ENCODE measurements around the gene SNX25. TPM values are rescaled to one million over a fixed set of nuclear protein-coding genes. Genes with fewer than 3 reads are reported as not detected.
"Not testable (repeated sequence)": the region's sequence is repeated elsewhere in the genome, so short reads cannot be mapped to it uniquely, and the experiment has no call there.

SNX25 gene
- polyA plus RNA-seq, 4 donors = 24.3 to 27.9 (median 25.1) TPM

- no peak for DNase-seq (ENCODE audit: low read depth in 4 of 4, low spot score in 3 of 4)
Measured at GRCh38 chr4:185257694-185258093, 48.3 kb downstream of the SNX25 start.

- DNase-seq (ENCODE audit: low read depth in 4 of 4, low spot score in 3 of 4) = not testable (repeated sequence)
Measured at GRCh38 chr4:185258741-185259140, 49.3 kb downstream of the SNX25 start.

GRCh38 chr4:185259719-185260118, 50.3 kb downstream of the SNX25 start:
- no peak for DNase-seq (ENCODE audit: low read depth in 4 of 4, low spot score in 3 of 4)

GRCh38 chr4:185261946-185262345, 52.5 kb downstream of the SNX25 start:
- DNase-seq (ENCODE audit: low read depth in 4 of 4, low spot score in 3 of 4) = no peak

- no peak for DNase-seq (ENCODE audit: low read depth in 4 of 4, low spot score in 3 of 4)
Measured at GRCh38 chr4:185263419-185263818, 54.0 kb downstream of the SNX25 start.

DNA sequence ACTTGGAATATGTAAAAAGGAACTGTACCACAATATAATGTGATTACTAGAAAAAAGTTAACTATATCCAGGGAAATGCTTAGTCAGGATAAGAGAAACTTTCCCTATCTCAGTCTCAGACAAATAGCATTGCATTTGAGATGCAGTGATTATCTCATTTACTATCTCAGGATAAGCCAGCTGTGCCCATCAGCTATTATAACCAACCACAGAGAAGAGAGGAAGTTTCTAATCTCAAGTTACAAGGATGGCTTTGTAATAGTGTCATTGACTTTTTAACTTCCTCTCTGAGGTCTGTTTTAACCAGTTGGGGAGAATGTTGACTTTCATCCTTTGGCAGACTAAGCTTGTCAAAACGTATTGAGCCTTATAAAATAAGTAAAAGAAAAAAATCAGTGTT, 56.5 kb downstream of the SNX25 start:
- DNase-seq (ENCODE audit: low read depth in 4 of 4, low spot score in 3 of 4) = no peak

DNA sequence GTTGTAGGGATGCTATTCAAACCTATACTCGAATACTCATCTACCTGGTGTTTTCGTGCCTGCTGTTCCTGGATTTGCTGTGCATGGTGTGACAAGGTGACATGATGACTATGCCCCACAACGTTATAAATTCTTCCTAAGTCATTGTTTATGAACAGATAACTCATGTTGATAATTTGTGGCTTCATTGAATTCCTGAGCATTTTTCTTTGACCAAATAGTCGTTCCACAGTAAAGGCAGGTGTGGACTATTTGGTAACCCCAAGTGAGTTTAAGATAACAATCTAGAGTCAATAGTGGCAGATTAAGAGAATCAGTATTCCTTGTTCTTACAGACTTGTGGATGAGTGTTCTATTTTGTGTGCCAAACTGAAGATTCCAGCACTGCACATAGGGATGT, 59.9 kb downstream of the SNX25 start:
- DNase-seq (ENCODE audit: low read depth in 4 of 4, low spot score in 3 of 4) = no peak

GRCh38 chr4:185270037-185270436, 60.6 kb downstream of the SNX25 start:
- no peak for DNase-seq (ENCODE audit: low read depth in 4 of 4, low spot score in 3 of 4)

GRCh38 chr4:185270885-185271284, 61.5 kb downstream of the SNX25 start:
- no peak for DNase-seq (ENCODE audit: low read depth in 4 of 4, low spot score in 3 of 4)

GRCh38 chr4:185272245-185272644, 62.8 kb downstream of the SNX25 start:
- no peak for DNase-seq (ENCODE audit: low read depth in 4 of 4, low spot score in 3 of 4)

- DNase-seq (ENCODE audit: low read depth in 4 of 4, low spot score in 3 of 4) = no peak
Measured at GRCh38 chr4:185275501-185275900, 66.1 kb downstream of the SNX25 start.

GRCh38 chr4:185276036-185276435, 66.6 kb downstream of the SNX25 start:
- DNase-seq (ENCODE audit: low read depth in 4 of 4, low spot score in 3 of 4) = no peak

DNA sequence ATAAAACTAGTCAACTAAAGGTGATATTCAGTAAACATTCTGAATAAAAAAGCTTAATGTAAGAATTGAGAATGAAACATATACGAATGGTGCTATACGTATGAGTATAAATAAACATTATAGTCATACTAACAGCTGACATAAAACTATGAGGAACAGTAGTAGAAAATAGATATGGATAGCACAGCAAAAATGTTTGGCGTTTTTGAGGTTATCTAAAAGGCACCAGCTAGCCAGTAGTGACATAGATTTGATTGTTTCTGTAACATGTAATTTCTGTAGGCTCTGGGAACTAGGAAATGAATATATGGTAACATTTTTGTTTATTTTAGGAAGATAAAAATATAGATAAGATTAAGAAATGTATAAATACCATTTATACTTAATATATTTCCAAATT, 69.3 kb downstream of the SNX25 start:
- no peak for DNase-seq (ENCODE audit: low read depth in 4 of 4, low spot score in 3 of 4)

GRCh38 chr4:185280608-185281007, 71.2 kb downstream of the SNX25 start:
- no peak for DNase-seq (ENCODE audit: low read depth in 4 of 4, low spot score in 3 of 4)

DNA sequence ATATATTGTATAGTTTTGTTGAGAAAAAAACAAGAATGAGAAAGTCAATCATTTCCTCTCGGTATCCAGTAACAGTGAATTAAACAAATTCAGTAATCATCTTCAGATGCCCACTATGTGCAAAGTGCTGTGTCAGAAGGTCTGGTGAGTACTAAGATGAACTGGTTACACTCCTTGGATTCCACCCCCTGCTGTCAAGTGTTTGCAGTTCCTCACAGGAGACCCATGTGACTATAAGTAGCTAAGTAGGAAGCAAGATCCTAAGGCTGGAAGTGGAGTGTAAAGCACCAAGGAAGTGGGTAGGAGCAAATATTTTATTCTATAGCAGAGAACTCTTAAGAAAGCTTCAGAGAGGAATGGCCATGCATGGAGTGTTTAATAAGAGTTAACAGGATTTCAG, 73.6 kb downstream of the SNX25 start:
- no peak for DNase-seq (ENCODE audit: low read depth in 4 of 4, low spot score in 3 of 4)

- no peak for DNase-seq (ENCODE audit: low read depth in 4 of 4, low spot score in 3 of 4)
Measured at GRCh38 chr4:185283723-185284122, 74.3 kb downstream of the SNX25 start.

DNA sequence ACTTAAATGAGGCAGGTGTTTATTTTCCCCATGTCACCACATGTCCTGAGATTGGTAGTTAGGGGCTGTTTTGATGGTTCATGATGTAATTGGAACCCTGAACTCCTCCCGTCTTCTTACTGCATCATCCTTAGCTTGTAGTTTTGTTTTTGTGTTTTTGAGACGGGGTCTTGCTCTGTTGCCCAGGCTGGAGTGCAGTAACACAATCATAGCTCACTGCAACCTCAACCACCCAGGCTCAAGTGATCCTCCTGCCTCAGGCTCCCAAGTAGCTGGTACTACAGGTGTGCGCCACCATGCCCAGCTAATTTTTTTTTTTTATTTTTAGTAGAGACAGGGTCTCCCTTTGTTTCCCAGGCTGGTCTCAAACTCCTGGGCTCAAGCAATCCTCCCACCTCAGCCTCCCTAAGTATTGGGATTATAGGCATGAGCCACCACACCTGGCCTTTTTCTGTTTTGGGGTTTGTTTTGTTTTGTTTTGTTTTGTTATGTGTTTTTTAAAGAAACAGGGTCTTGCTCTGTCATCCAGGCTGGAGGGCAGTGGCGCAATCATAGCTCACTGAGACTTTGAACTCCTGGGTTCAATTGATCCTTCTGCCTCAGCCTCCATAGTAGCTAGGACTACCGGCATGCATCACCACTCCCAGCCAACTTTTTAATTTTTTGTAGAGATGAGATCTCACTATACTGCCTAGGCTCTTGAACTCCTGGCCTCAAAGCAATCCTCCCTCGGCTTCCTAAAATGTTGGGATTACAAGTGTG, 76.4 kb downstream of the SNX25 start:
- no peak for DNase-seq (ENCODE audit: low read depth in 4 of 4, low spot score in 3 of 4)

DNA sequence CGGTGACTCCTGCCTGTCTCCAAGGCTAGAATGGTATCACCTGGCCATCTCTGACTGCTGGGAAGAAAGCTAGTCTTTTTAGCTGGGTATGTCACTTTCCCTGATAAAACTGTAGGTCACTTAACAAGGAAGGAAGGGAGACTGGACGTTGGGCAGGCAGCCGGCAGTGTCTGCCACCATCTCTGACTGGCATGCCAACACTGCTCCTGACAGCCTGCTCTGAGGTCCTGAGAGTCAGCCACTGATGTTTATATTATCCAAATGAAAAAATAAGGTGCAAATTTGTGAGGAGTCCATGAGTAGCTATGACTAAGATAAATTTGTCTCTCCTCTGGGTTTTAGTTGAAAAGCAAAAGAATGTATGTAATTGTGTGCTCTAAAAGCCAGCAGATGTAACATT, 77.2 kb downstream of the SNX25 start:
- DNase-seq (ENCODE audit: low read depth in 4 of 4, low spot score in 3 of 4) = no peak

DNA sequence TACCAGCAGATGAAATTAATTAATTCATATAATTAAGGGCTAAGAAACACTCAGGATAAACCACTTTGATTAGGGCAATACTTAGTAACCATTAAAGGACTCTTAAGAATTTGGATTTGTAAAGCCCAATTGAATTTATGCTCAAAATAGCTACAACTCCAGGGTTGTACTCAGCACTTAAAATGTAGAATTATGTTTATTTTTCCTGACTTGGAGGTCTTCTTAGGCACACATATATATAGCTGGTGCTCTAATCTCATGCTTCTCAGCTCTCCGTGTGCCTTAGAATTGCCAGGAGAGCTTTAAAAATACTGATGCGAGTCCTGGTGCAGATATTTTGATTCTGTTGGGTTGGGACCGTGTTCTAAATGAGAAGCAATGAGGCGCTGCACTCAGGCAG, 77.6 kb downstream of the SNX25 start:
- DNase-seq (ENCODE audit: low read depth in 4 of 4, low spot score in 3 of 4) = no peak

DNA sequence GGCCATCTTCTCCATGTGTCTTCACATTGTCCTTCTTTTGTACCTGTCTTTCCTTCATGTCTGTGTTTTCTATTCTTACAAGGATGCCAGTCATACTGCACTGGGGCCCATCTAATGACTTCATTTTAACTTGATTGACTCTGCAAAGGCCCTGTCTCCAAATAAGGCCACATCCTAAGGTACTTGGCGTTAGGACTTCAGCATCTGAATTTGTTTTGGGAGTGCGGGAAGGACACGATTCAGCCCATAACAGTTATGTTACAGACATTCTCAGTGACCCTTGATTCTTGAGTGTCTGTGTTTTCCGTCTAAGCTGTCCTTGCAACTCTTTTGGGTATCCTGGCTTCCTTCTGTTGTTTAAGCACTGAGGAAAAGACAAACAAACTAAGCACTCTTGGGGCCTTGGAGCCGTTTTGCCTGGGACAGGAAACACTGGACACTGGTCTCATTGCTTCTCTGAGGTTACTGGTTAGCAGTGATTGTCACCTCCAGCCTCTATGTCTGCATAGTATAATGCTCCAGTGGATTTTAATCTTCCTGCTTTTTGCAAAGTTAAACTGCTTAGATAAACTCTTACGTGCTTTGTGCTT, 80.7 kb downstream of the SNX25 start:
- no peak for DNase-seq (ENCODE audit: low read depth in 4 of 4, low spot score in 3 of 4)

GRCh38 chr4:185290656-185291055, 81.3 kb downstream of the SNX25 start:
- DNase-seq (ENCODE audit: low read depth in 4 of 4, low spot score in 3 of 4) = no peak

GRCh38 chr4:185293202-185293601, 83.8 kb downstream of the SNX25 start:
- DNase-seq (ENCODE audit: low read depth in 4 of 4, low spot score in 3 of 4) = no peak

All from right renal pelvis (tissue), 4 donors.